Effector memory CD4-positive, alpha-beta T cell (primary cell): ENCODE data around the gene CDH13.

Experiments used
- DNase-seq, 3 donors: peaks; one replicate each; pipeline ENCODE4 v3.0.0-alpha.2; 2020
- H3K27ac ChIP-seq: 2 replicates; pipeline ENCODE4 v1.7.0; 2013; ENCODE audit warnings: mild to moderate bottlenecking, low read length, moderate library complexity; ENCODE audit not compliant: insufficient read depth, poor library complexity, severe bottlenecking
- H3K27me3 ChIP-seq: replicated peaks from 2 replicates; pipeline ENCODE4 v1.7.0; 2013; ENCODE audit warnings: mild to moderate bottlenecking, low read length; ENCODE audit not compliant: insufficient read depth, control insufficient read depth, poor library complexity, severe bottlenecking
- H3K36me3 ChIP-seq: 2 replicates; pipeline ENCODE4 v1.7.0; 2013; ENCODE audit warnings: mild to moderate bottlenecking, low read length, moderate library complexity; ENCODE audit not compliant: control insufficient read depth, insufficient read depth
- H3K4me1 ChIP-seq: 2 replicates; pipeline ENCODE4 v1.7.0; 2013; ENCODE audit warnings: low read length, mild to moderate bottlenecking; ENCODE audit not compliant: control insufficient read depth, insufficient read depth, poor library complexity, severe bottlenecking
- H3K4me3 ChIP-seq: 2 replicates; pipeline ENCODE4 v1.7.0; 2013; ENCODE audit warnings: low read length, low read depth, mild to moderate bottlenecking; ENCODE audit not compliant: insufficient read depth, poor library complexity, severe bottlenecking
- H3K9me3 ChIP-seq: 2 replicates; pipeline ENCODE4 v1.7.0; 2013; ENCODE audit warnings: mild to moderate bottlenecking, low read length, moderate library complexity; ENCODE audit not compliant: control insufficient read depth

The CDH13 gene

DNA sequence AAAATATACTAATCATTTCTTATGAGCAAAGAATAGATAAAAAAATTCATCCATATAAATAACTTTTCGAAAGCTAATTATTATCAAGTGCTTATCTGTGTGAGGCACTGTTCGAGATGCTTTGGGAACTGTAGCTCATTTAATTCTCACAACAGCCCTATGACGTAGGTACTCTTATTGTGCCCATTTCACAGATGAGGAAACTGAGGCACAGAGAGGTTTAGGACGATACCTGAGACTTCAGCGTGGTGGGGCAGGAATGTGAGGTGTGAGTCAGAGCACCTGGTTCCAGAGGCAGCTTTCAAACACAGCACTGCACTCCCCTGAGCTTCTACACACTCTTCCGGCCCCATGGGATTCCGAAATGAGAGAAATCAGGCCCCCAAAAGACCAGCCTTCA lies 995.2 kb downstream of the CDH13 start:
- H3K4me3 ChIP-seq = no peak overlapping the region
- no peaks in the 10 kb centered on the region for H3K36me3 ChIP-seq

DNA sequence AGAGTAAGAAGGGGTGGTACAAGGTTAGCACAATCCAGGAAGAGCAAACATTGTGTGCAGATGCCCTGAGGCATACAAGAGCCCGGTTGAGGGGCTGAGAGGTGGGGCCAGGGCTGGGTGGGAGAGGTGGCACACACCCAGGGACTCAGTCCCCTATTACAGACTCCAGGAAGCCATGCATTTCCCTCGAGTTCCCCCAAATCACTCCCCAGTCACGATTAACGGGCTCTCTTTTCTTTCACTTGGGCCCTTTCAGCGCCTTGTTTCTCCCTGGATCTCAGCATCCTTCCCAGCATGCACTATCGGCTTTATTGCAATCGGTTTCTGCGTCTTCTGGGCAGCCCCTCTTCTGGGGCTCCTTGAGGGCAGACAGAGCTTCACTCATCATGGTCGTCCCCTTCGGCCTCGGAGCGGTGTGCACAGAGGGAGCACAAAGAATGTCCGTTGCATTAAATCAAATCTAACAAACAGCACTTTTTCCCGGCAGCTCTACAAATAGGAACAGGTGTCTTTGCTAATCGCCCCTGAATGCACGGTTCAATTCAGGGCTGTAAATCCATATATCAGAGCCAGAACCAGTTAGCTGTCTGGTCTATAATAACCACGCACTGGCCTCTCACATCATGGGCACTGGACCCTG lies 996.4 kb downstream of the CDH13 start:
- H3K9me3 ChIP-seq = no peaks in the 10 kb centered on the region
- no peaks in the 10 kb centered on the region for H3K36me3 ChIP-seq
- H3K4me1 ChIP-seq = no peaks in the 10 kb centered on the region
- no peak overlapping the region for H3K27ac ChIP-seq
- no peaks in the 10 kb centered on the region for H3K27me3 ChIP-seq
- no peak for DNase-seq
- H3K4me3 ChIP-seq = no peak overlapping the region

More for the DNA sequence above, 995.2 kb downstream of the CDH13 start:
- Histone ChIP-seq H3K27ac (no peak overlapping the region), H3K27me3 (no peaks in the 10 kb centered on the region), H3K9me3 (no peaks in the 10 kb centered on the region), H3K4me1 (no peaks in the 10 kb centered on the region)
- no peak for DNase-seq

DNA sequence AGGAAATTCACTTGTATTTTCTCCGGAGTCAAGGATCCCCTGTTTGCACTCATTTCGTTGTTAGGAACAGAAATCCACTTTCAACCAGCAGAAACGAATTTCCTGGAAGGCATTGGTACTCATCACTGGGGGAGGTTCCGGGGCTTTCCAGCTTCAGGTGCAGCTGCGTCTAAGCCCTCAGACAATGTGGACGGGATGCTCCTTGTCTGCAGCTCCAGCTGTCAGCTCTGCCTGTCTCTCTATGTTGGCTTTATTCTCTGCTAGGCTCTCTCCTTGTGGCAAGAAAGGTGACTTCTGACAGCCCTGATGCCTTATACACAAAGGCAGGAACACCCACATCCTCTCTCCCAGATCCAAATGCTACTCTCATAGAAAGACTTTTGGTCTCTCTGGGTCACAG lies 997.1 kb downstream of the CDH13 start:
- H3K4me1 ChIP-seq = no peaks in the 10 kb centered on the region
- H3K27me3 ChIP-seq = no peaks in the 10 kb centered on the region
- no peak overlapping the region for H3K27ac ChIP-seq
- H3K36me3 ChIP-seq = no peaks in the 10 kb centered on the region
- H3K9me3 ChIP-seq = no peaks in the 10 kb centered on the region
- no peak overlapping the region for H3K4me3 ChIP-seq
- no peak for DNase-seq

DNA sequence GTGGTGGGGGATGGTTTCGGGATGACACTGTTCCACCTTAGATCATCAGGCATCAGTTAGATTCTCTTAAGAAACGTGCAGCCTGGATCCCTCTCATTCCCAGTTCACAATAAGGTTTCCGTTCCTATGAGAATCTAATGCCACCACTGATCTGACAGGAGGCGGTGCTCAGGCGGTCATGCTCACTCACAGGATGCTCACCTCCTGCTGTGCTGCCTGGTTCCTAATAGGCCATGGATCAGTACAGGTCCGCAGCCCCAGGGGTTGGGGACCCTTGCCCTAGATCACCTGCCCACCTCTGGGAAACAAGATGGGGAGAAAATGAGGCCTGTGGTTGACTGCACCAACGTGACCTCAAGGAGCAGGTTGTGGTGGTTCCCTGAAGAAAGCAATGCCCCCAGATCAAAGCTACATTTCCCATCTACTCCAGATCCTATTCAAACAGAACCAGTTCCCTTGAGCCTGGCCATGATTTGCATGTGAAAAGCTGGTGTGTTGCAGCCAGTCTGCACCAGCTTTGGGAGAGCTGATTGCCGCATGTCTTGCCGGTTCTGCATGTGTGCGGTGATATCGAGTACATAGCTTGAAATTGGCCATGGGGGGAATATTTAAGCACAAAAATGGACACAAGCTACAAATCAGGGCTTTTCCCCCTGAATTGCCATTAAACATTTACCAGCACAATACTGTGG lies 997.8 kb downstream of the CDH13 start:
- no peak for DNase-seq
- H3K27me3 ChIP-seq = no peaks in the 10 kb centered on the region
- no peak overlapping the region for H3K4me3 ChIP-seq
- H3K27ac ChIP-seq = no peak overlapping the region
- no peaks in the 10 kb centered on the region for H3K36me3 ChIP-seq
- H3K4me1 ChIP-seq = no peaks in the 10 kb centered on the region
- no peaks in the 10 kb centered on the region for H3K9me3 ChIP-seq

DNA sequence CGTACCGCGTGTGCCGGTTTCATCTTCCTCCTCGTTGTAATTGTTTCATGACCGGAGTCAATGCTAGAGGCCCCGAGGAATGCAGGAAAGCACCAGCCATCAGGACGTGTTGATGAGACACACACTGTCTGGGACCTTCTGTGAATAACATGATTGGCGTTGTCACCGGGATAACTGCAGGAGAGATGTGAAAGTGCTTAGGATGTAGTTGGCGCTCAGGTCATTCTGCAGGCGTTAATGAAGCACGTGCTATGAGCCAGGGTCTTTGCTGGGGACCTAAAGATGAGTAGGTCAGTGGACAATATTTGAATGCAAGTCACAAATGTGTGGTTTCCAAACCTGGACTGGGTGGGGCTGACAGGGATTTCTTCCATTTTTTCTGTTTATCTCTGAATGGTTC lies 999.4 kb downstream of the CDH13 start:
- H3K36me3 ChIP-seq = no peaks in the 10 kb centered on the region
- H3K9me3 ChIP-seq = no peaks in the 10 kb centered on the region
- no peaks in the 10 kb centered on the region for H3K27me3 ChIP-seq
- H3K4me3 ChIP-seq = no peak overlapping the region
- DNase-seq = no peak
- H3K4me1 ChIP-seq = no peaks in the 10 kb centered on the region
- no peak overlapping the region for H3K27ac ChIP-seq

DNA sequence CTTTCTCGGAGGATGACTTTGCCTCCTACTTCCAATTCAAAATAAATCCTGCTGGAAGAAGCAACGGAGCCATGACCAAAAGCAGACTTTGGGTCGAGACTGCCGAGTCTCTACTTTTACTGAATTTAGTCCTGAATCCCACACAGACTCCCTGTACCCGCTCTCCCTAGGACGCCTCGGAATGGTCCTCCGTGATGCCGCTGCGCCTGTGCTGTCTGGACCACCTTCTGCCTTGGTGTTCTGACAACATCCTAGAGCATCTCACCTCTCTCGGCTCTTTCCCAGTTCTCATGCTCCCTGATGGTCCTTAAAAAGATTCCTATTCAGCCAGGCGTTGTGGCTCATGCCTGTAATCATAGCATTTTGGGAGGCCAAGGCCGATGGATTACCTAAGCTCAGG lies 999.9 kb downstream of the CDH13 start:
- no peaks in the 10 kb centered on the region for H3K4me1 ChIP-seq

DNA sequence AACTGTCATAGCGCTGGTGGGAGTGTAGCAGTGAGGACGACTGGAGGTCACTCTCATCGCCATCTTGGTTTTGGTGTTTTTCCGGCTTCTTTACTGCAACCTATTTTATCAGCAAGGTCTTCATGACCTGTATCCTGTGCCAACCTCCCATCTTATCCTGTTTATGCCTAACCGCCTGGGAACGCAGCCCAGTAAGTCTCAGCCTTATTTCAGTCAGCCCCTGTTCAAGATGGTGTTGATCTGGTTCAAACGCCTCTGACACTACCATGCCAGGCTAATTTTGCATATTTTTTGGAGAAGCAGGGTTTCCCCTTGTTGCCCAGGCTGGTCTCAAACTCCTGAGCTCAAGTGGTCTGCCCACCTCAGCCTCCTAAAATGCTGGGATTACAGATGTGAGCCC lies 1001.2 kb downstream of the CDH13 start:
- DNase-seq = no peak
- H3K9me3 ChIP-seq = no peaks in the 10 kb centered on the region
- no peak overlapping the region for H3K27ac ChIP-seq
- H3K4me3 ChIP-seq = no peak overlapping the region
- H3K4me1 ChIP-seq = no peaks in the 10 kb centered on the region
- H3K36me3 ChIP-seq = no peaks in the 10 kb centered on the region
- H3K27me3 ChIP-seq = no peaks in the 10 kb centered on the region

More for the DNA sequence above, 999.9 kb downstream of the CDH13 start:
- H3K27ac ChIP-seq = no peak overlapping the region
- no peaks in the 10 kb centered on the region for H3K9me3 ChIP-seq
- H3K4me3 ChIP-seq = no peak overlapping the region
- DNase-seq = no peak
- no peaks in the 10 kb centered on the region for H3K27me3 ChIP-seq
- no peaks in the 10 kb centered on the region for H3K36me3 ChIP-seq

DNA sequence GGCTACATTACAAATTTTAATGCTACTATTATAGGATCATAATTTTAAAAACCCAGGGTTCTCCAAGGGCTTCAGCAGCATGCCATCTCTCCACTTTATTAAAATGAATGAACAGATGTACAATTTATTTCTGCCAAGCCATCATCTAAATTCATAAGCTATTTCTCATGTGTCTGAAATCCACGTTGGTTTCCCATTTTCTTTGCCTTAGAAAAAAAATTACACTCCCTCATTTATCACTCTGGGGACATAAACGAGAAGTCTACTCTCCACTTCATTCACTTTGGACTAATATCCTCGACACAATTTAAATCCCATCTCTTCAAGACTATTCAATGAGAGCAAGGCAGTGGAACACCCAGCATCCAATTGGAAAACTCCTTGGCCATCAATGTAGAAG lies 1002.7 kb downstream of the CDH13 start:
- H3K27ac ChIP-seq = no peak overlapping the region
- DNase-seq = no peak
- H3K27me3 ChIP-seq = no peaks in the 10 kb centered on the region
- no peaks in the 10 kb centered on the region for H3K4me1 ChIP-seq
- no peak overlapping the region for H3K4me3 ChIP-seq
- H3K9me3 ChIP-seq = no peaks in the 10 kb centered on the region
- no peaks in the 10 kb centered on the region for H3K36me3 ChIP-seq

DNA sequence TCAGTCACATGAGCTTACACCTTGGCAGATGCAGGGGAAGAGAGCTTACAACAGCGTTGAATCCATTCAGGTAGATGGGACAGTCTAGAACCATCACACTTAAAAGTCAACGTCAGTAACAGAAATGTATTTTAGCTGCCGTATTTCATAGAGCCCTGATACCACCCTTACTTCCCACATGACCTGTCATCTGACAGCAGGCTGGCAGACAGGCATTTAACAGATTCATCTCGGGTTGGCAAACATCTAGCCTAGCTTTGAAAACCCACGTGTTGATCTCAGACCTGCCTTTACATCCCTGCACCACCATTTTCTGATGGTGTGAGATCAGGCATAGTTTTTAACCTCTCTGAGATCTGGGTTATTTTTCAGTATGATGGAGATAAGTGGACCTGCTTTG lies 1003.1 kb downstream of the CDH13 start:
- no peak for DNase-seq

DNA sequence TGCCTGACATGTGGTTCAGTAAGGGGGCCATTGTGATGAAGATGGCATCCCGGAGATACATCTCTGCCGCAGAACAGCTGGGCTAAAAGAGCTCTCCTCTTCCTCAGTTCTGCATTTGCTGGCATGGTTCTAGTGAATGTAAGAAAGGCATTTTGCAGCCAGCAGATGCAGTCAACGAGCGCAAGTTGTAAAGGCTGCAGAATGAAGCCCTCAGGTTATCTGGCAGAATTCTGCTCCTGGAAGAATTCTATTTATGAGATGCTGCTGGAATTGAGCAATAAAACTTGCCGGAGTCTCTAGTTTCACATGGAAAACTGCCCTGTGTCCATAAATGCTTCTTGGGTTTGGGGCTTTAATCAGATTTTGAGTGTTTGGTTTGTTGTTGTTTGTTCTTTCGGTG lies 1004.2 kb downstream of the CDH13 start:
- H3K27me3 ChIP-seq = no peaks in the 10 kb centered on the region
- H3K27ac ChIP-seq = no peak overlapping the region
- H3K4me3 ChIP-seq = no peak overlapping the region
- H3K4me1 ChIP-seq = no peaks in the 10 kb centered on the region
- H3K9me3 ChIP-seq = no peaks in the 10 kb centered on the region
- DNase-seq = no peak
- H3K36me3 ChIP-seq = no peaks in the 10 kb centered on the region

More for the DNA sequence above, 1003.1 kb downstream of the CDH13 start:
- H3K27ac ChIP-seq = no peak overlapping the region
- H3K27me3 ChIP-seq = no peaks in the 10 kb centered on the region
- no peak overlapping the region for H3K4me3 ChIP-seq
- no peaks in the 10 kb centered on the region for H3K9me3 ChIP-seq
- H3K36me3 ChIP-seq = no peaks in the 10 kb centered on the region
- no peaks in the 10 kb centered on the region for H3K4me1 ChIP-seq
